ENCODE measurements around the gene MYO3B.

- TF ChIP-seq EZH2phosphoT487 (conservative IDR thresholded peaks at IDR 0.05; ENCODE audit: low read length) (no peak), CTCF (IDR thresholded peaks at IDR 0.05; ENCODE audit: insufficient read depth, low read length, poor library complexity, severe bottlenecking) (no peak)
Measured at GRCh38 chr2:170307052-170307451, 129.1 kb downstream of the MYO3B start.

Data from SU-DHL-6 (cell line).